Upper lobe of left lung (tissue), 4 donors: ENCODE measurements around the gene UQCRFS1.
"Not testable (repeated sequence)": the region's sequence is repeated elsewhere in the genome, so short reads cannot be mapped to it uniquely, and the experiment has no call there.

ENCODE experiments used
- POLR2A ChIP-seq, 4 donors: fragments of 450-650 bp; IDR thresholded peaks; one replicate each; pipeline ENCODE4 v1.5.1; 2016 to 2017; ENCODE audit warnings: antibody characterized with exemption in 4 of 4, mild to moderate bottlenecking in 2 of 4
- POLR2AphosphoS5 ChIP-seq, 2 donors: sonication (generic); formaldehyde crosslinking; IDR thresholded peaks; one replicate each; pipeline ENCODE4 v1.5.1; 2017; ENCODE audit warnings: antibody characterized with exemption in 2 of 2
- TF ChIP-seq, protein P1 (sequence below), 6 experiments: fragments of 450-650 bp in 4 of 6; fragments of 200-600 bp in 2 of 6; sonication (generic) in 2 of 6; IDR thresholded peaks; one replicate each; pipeline ENCODE4 v1.5.1; 2016 to 2019; ENCODE audit warnings: antibody characterized with exemption in 6 of 6

DNA sequence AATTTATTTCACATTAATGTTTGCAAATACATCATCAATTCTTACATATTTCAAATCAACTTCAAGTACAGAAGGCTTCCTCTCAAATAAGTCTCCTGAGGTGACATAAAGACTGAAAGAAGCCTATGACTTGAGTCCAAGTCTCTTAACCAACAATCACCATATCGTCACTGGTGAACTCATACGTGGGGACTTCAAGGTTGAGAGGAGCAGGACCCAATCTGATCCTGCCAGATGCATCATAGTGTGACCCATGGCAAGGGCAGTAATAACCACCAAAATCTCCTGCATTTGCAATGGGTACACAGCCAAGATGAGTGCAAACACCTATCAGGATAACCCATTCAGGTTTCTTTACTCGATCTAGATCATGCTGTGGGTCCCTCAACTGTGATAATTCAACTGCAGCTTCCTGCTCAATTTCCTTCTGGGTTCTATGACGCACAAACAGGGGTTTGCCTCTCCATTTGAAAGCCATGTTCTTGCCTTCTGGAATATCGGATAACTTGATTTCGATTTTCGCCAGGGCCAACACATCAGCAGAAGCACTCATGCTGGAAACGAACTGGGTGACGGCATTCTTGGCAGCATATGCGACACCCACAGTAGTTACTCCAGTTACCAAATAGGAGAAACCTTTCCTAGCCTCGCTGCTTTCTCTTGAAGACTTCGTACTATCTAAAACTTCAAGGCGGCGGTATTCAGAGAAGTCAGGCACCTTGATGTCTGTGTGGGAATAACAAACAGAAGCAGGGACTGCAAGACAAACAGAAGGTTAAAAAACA is 5.4 kb downstream of the UQCRFS1 start:
- TF ChIP-seq, protein P1, sequence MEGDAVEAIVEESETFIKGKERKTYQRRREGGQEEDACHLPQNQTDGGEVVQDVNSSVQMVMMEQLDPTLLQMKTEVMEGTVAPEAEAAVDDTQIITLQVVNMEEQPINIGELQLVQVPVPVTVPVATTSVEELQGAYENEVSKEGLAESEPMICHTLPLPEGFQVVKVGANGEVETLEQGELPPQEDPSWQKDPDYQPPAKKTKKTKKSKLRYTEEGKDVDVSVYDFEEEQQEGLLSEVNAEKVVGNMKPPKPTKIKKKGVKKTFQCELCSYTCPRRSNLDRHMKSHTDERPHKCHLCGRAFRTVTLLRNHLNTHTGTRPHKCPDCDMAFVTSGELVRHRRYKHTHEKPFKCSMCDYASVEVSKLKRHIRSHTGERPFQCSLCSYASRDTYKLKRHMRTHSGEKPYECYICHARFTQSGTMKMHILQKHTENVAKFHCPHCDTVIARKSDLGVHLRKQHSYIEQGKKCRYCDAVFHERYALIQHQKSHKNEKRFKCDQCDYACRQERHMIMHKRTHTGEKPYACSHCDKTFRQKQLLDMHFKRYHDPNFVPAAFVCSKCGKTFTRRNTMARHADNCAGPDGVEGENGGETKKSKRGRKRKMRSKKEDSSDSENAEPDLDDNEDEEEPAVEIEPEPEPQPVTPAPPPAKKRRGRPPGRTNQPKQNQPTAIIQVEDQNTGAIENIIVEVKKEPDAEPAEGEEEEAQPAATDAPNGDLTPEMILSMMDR (IDR thresholded peaks at IDR 0.05), result not testable (repeated sequence)
- TF ChIP-seq POLR2AphosphoS5, POLR2A (IDR thresholded peaks at IDR 0.05): not testable (repeated sequence)
